IMR-90 (cell line): ENCODE measurements around the gene SEBOX. TPM values are rescaled to one million over a fixed set of nuclear protein-coding genes. Genes with fewer than 3 reads are reported as not detected.

Experiments used
- ATAC-seq: fragments of 200-7000 bp; cut with Tn5 transposase; 2 replicates; pipeline ENCODE4 v1.9.1; 2020; ENCODE audit warnings: low read depth, mild to moderate bottlenecking, moderate library complexity
- BruUV-seq: library from RNA; stranded (reverse); fragments of 400-500 nt; replicated peaks from 2 replicates; lab custom pipeline; 2021; lab: Mats Ljungman, UMichigan
- CTCF ChIA-PET: fragments of 300-600 bp; formaldehyde crosslinking; extraction: SDS; loops from one replicate; lab custom pipeline; 2021; ENCODE audit warnings: antibody characterized with exemption; lab: Yijun Ruan, JAX
- POLR2A ChIA-PET: fragments of 300-600 bp; sonication (Branson Sonifier 250); formaldehyde crosslinking; loops from one replicate; lab custom pipeline; 2022; ENCODE audit warnings: antibody characterized with exemption; ENCODE audit not compliant: unreplicated experiment; lab: Charles Lee
- DNase-seq: peaks from one replicate; pipeline ENCODE4 v3.0.0; 2013
- H2AFZ ChIP-seq: replicated peaks from 2 replicates; pipeline ENCODE3; 2013; ENCODE audit warnings: low read length, mild to moderate bottlenecking; ENCODE audit not compliant: poor library complexity
- H2AK5ac ChIP-seq: 2 replicates; pipeline ENCODE4 v1.6.1; 2013; ENCODE audit warnings: low read depth, low read length, inconsistent platforms
- H2AK9ac ChIP-seq: replicated peaks from 2 replicates; pipeline ENCODE3; 2013; ENCODE audit warnings: mild to moderate bottlenecking, low read depth, low read length, moderate library complexity; ENCODE audit not compliant: poor library complexity
- H2BK120ac ChIP-seq: 2 replicates; pipeline ENCODE4 v1.6.1; 2013; ENCODE audit warnings: low read depth, low read length, inconsistent platforms
- H2BK15ac ChIP-seq: 3 replicates; pipeline ENCODE4 v1.6.1; 2013; ENCODE audit warnings: low read depth, low read length, inconsistent platforms
- H2BK20ac ChIP-seq: 2 replicates; pipeline ENCODE4 v1.6.1; 2013; ENCODE audit warnings: low read depth, mild to moderate bottlenecking, inconsistent platforms, low read length, moderate library complexity
- H2BK5ac ChIP-seq: 2 replicates; pipeline ENCODE4 v1.6.1; 2013; ENCODE audit warnings: mild to moderate bottlenecking, low read depth, low read length, inconsistent platforms; ENCODE audit not compliant: poor library complexity, severe bottlenecking
- H3K14ac ChIP-seq: replicated peaks from 2 replicates; pipeline ENCODE4 v1.6.1; 2013; ENCODE audit warnings: low read depth, low read length, inconsistent platforms
- H3K18ac ChIP-seq: 2 replicates; pipeline ENCODE4 v1.6.1; 2013; ENCODE audit warnings: low read depth, low read length, control low read depth
- H3K23ac ChIP-seq: 2 replicates; pipeline ENCODE4 v1.6.1; 2013; ENCODE audit warnings: low read depth, low read length, inconsistent platforms
- H3K27ac ChIP-seq: 2 replicates; pipeline ENCODE4 v1.5.1; 2013; ENCODE audit warnings: mild to moderate bottlenecking, control low read depth, low read length; ENCODE audit not compliant: insufficient read depth
- H3K27me3 ChIP-seq: 2 replicates; pipeline ENCODE4 v1.6.1; 2013; ENCODE audit warnings: low read length; ENCODE audit not compliant: control insufficient read depth, insufficient read depth
- H3K36me3 ChIP-seq: 2 replicates; pipeline ENCODE4 v1.6.1; 2013; ENCODE audit warnings: low read length, mixed read lengths; ENCODE audit not compliant: control insufficient read depth, insufficient read depth
- H3K4ac ChIP-seq: 2 replicates; pipeline ENCODE4 v1.6.1; 2013; ENCODE audit warnings: low read depth, low read length, inconsistent platforms
- H3K4me1 ChIP-seq: 2 replicates; pipeline ENCODE4 v1.6.1; 2013; ENCODE audit warnings: low read length, mixed read lengths; ENCODE audit not compliant: control insufficient read depth, insufficient read depth
- H3K4me2 ChIP-seq: 2 replicates; pipeline ENCODE4 v1.6.1; 2013; ENCODE audit warnings: low read depth, mild to moderate bottlenecking, control low read depth, low read length, moderate library complexity
- H3K4me3 ChIP-seq: 2 replicates; pipeline ENCODE4 v1.5.1; 2013; ENCODE audit warnings: low read depth, mild to moderate bottlenecking, control low read depth, low read length, moderate library complexity; ENCODE audit not compliant: insufficient read depth
- H3K56ac ChIP-seq: 2 replicates; pipeline ENCODE4 v1.6.1; 2013; ENCODE audit warnings: low read length, inconsistent platforms; ENCODE audit not compliant: insufficient read depth; ENCODE audit errors: extremely low read depth
- H3K79me1 ChIP-seq, 2 experiments: 2 replicates each; pipeline ENCODE4 v1.6.1; 2013; ENCODE audit warnings: low read length in 2 of 2, inconsistent platforms in 1 of 2, low read depth in 1 of 2
- H3K9ac ChIP-seq: 2 replicates; pipeline ENCODE4 v1.6.1; 2013; ENCODE audit warnings: low read depth, low read length, control low read depth
- H3K9me1 ChIP-seq: 2 replicates; pipeline ENCODE4 v1.6.1; 2013; ENCODE audit warnings: low read length, inconsistent platforms; ENCODE audit not compliant: insufficient read depth
- H3K9me3 ChIP-seq: 2 replicates; pipeline ENCODE4 v1.6.1; 2013; ENCODE audit warnings: low read length; ENCODE audit not compliant: control insufficient read depth, insufficient read depth
- H4K20me1 ChIP-seq: 2 replicates; pipeline ENCODE4 v1.6.1; 2013; ENCODE audit warnings: low read length, inconsistent platforms; ENCODE audit not compliant: insufficient read depth
- H4K5ac ChIP-seq: 2 replicates; pipeline ENCODE4 v1.6.1; 2013; ENCODE audit warnings: mild to moderate bottlenecking, low read depth, low read length, control low read depth
- H4K8ac ChIP-seq, 2 experiments: 2 replicates each; pipeline ENCODE4 v1.6.1; 2013; ENCODE audit warnings: low read depth in 2 of 2, low read length in 2 of 2, control low read depth in 1 of 2, inconsistent platforms in 1 of 2
- H4K91ac ChIP-seq: 2 replicates; pipeline ENCODE4 v1.6.1; 2013; ENCODE audit warnings: low read depth, low read length, inconsistent platforms; ENCODE audit not compliant: insufficient read depth
- CEBPB ChIP-seq: IDR thresholded peaks from 2 replicates; pipeline ENCODE4 v1.6.1; 2012; ENCODE audit warnings: low read depth, low read length, improper control_type of control experiment
- CHD1 ChIP-seq: IDR thresholded peaks from 2 replicates; pipeline ENCODE4 v1.6.1; 2012; ENCODE audit warnings: low read depth, low read length, improper control_type of control experiment
- ELK1 ChIP-seq: fragments of 150-350 bp; IDR thresholded peaks from 2 replicates; pipeline ENCODE4 v1.6.1; 2016; ENCODE audit warnings: low read depth, mild to moderate bottlenecking, low read length, moderate library complexity, borderline replicate concordance
- MAZ ChIP-seq: IDR thresholded peaks from 2 replicates; pipeline ENCODE4 v1.6.1; 2012; ENCODE audit warnings: low read depth, mild to moderate bottlenecking, low read length, improper control_type of control experiment, moderate library complexity, borderline replicate concordance
- MXI1 ChIP-seq: IDR thresholded peaks from 2 replicates; pipeline ENCODE4 v1.6.1; 2012; ENCODE audit warnings: low read depth, mild to moderate bottlenecking, low read length, moderate library complexity, borderline replicate concordance
- NFE2L2 ChIP-seq: fragments of 150-350 bp; IDR thresholded peaks from 2 replicates; pipeline ENCODE4 v1.6.1; 2016; ENCODE audit warnings: low read depth, mild to moderate bottlenecking, low read length
- POLR2A ChIP-seq: IDR thresholded peaks from 2 replicates; pipeline ENCODE4 v1.6.1; 2012; ENCODE audit warnings: mild to moderate bottlenecking, low read depth, low read length
- RCOR1 ChIP-seq: IDR thresholded peaks from 2 replicates; pipeline ENCODE4 v1.6.1; 2012; ENCODE audit warnings: mild to moderate bottlenecking, low read length, improper control_type of control experiment; ENCODE audit not compliant: insufficient replicate concordance
- RFX5 ChIP-seq: IDR thresholded peaks from 2 replicates; pipeline ENCODE4 v1.8.0; 2012; ENCODE audit warnings: low read depth, mild to moderate bottlenecking, low read length, moderate library complexity
- SMC3 ChIP-seq: fragments of 150-350 bp; IDR thresholded peaks from 2 replicates; pipeline ENCODE4 v1.6.1; 2016; ENCODE audit warnings: low read depth, mild to moderate bottlenecking, antibody characterized with exemption, low read length, moderate library complexity
- USF2 ChIP-seq: fragments of 150-350 bp; IDR thresholded peaks from 2 replicates; pipeline ENCODE4 v1.6.1; 2017; ENCODE audit warnings: mild to moderate bottlenecking, antibody characterized with exemption, low read length, low read depth
- WGBS, 2 experiments: methylation state at CpG; one replicate each; pipeline versions ENCODE4 v1.1.5 to v1.1.7; 2013; ENCODE audit warnings: missing lambda C conversion rate in 2 of 2; ENCODE audit not compliant: insufficient read length in 1 of 2; ENCODE audit errors: extremely low coverage in 2 of 2; 5-methylcytosine and 5-hydroxymethylcytosine counted together
- dilution Hi-C: fragments of 300-500 bp; cut with HindIII; formaldehyde crosslinking; loops from one replicate; pipeline ENCODE4 v1.14.3; 2018; ENCODE audit warnings: low sequenced_read_pairs; ENCODE audit not compliant: unreplicated experiment
- in situ Hi-C: fragments of 300-500 bp; cut with MboI; formaldehyde crosslinking; loops from 3 replicates; pipeline ENCODE4 v1.14.3; 2019; ENCODE audit warnings: low sequenced_read_pairs, inconsistent platforms, mixed read lengths
- intact Hi-C: fragments of 100-400 bp; cut with micrococcal nuclease; formaldehyde crosslinking; loops from 2 replicates; pipeline ENCODE4 v1.10.0; 2022
- polyA plus RNA-seq, 3 experiments: library from polyadenylated mRNA; depleted of rRNA; stranded (reverse); fragments of >200 nt; gene quantifications; 2 replicates each; pipeline ENCODE4 v1.2.3, GENCODE V29; 2012; ENCODE audit warnings: low replicate concordance in 1 of 3
- total RNA-seq: library from RNA; depleted of rRNA; stranded (reverse); fragments of >200 nt; gene quantifications from 2 replicates; pipeline ENCODE4 v1.2.3, GENCODE V29; 2012

The SEBOX gene
- total and polyA plus RNA-seq, 2 of the 4 experiments (the other 2 are of a cell fraction), result not detected

GRCh38 chr17:28331891-28332420 lies 33.0 kb downstream of the SEBOX start:
- H3K27me3 ChIP-seq, result no peaks in the 10 kb centered on the region
- H4K91ac ChIP-seq, result no peak overlapping the region
- H3K4me1 ChIP-seq, result peaks cover 15% of the 10 kb centered on the region
- H3K4ac ChIP-seq, result no peak overlapping the region
- H3K4me3 ChIP-seq, result no peak overlapping the region
- no peak overlapping the region for H4K5ac ChIP-seq
- no peak overlapping the region for H2BK5ac ChIP-seq
- TF ChIP-seq SMC3 (no peak), CEBPB (no peak), ELK1 (no peak), MAZ (no peak), USF2 (no peak), MXI1 (no peak), RCOR1 (no peak), CHD1 (no peak), NFE2L2 (no peak), RFX5 (no peak), POLR2A (no peak)
- no peak overlapping the region for H3K27ac ChIP-seq
- POLR2A ChIA-PET, result no interaction called here
- no peaks in the 10 kb centered on the region for H3K9me3 ChIP-seq
- no peak overlapping the region for H2AK9ac ChIP-seq
- no peak overlapping the region for H3K14ac ChIP-seq
- peaks cover 36 to 73% of the 10 kb centered on the region in 2 experiments for H3K79me1 ChIP-seq
- no peak overlapping the region for H3K9ac ChIP-seq
- 100% methylated on average over 2 of the region's 6 CpGs; no CpG with 5 or more reads in 1 of the 2 experiments for WGBS, 2 experiments
- no peak overlapping the region for H2BK120ac ChIP-seq
- no peak overlapping the region for H2AFZ ChIP-seq
- in situ Hi-C loops, result loop anchor here (25.0 kb wide), 1 partner anchor 795 kb away; no protein-coding TSS in a partner anchor
- no peak overlapping the region for H4K8ac ChIP-seq
- no peak for ATAC-seq
- H4K20me1 ChIP-seq, result peaks cover 22% of the 10 kb centered on the region; the same call in 1 of the 2 replicates
- no peak for DNase-seq
- no peak overlapping the region for H3K56ac ChIP-seq
- peaks cover 32% of the 10 kb centered on the region for H3K36me3 ChIP-seq
- H3K23ac ChIP-seq, result no peak overlapping the region
- no peak overlapping the region; the same call in 1 of the 2 replicates for H2AK5ac ChIP-seq
- no TSS peak for BruUV-seq
- CTCF ChIA-PET, result interaction anchor here (0.6 kb wide), 1 partner anchor 81 kb away, joined by 3 read pairs; no protein-coding TSS in a partner anchor
- H3K18ac ChIP-seq, result no peak overlapping the region
- dilution Hi-C loops, result no loop called here
- H2BK15ac ChIP-seq, result no peak overlapping the region
- no peak overlapping the region for H2BK20ac ChIP-seq
- intact Hi-C loops, result loop anchor here (5.0 to 10.0 kb wide), 2 partner anchors 80 to 287 kb away; partner anchors contain the start of gene NLK
- H3K9me1 ChIP-seq, result peaks cover 10% of the 10 kb centered on the region
- no peak overlapping the region for H3K4me2 ChIP-seq
